Measurements from ENCODE around the gene ATRAID. TPM values are rescaled to one million over a fixed set of nuclear protein-coding genes. Genes with fewer than 3 reads are reported as not detected.

The ATRAID gene
- total and polyA plus RNA-seq, 2 of the 8 experiments (the other 6 are each of a cell fraction or from before 2014, with no cell fraction given) = 109 to 280 TPM

GRCh38 chr2:27231921-27232320, 20.1 kb downstream of the ATRAID start:
- CTCF ChIA-PET (ENCODE audit: partially characterized antibody) = interaction anchor here (1.0 to 6.9 kb wide), 7 partner anchors 11 to 132 kb away, joined by 3 to 55 read pairs (median 3); partner anchors contain the start of gene TRIM54
- no peak overlapping the region for H4K5ac ChIP-seq (ENCODE audit: insufficient read length, low read depth, low read length)
- H2BK20ac ChIP-seq (ENCODE audit: low read length) = no peak overlapping the region
- H2BK5ac ChIP-seq (ENCODE audit: low read depth, low read length) = no peak overlapping the region
- no peak overlapping the region for H2AK5ac ChIP-seq (ENCODE audit: low read depth, low read length)
- no peak overlapping the region for H3K18ac ChIP-seq (ENCODE audit: extremely low read depth, low read length)
- H3K9me3 ChIP-seq (ENCODE audit: insufficient read depth in 2 of 2, low read depth in 1 of 2, low read length in 1 of 2) = no peaks in the 10 kb centered on the region
- H3K79me2 ChIP-seq (ENCODE audit: control insufficient read depth in 1 of 2, insufficient read depth in 2 of 2, low read length in 2 of 2) = no peaks in the 10 kb centered on the region
- no peak overlapping the region for H2BK120ac ChIP-seq (replicated peaks; ENCODE audit: low read depth, low read length)
- H4K8ac ChIP-seq (ENCODE audit: extremely low read depth, insufficient read depth, low read length) = no peak overlapping the region
- H3K4me1 ChIP-seq (replicated peaks in 1 of 4; ENCODE audit: control insufficient read depth in 3 of 4, insufficient read depth in 4 of 4, low read length in 3 of 4) = no peaks in the 10 kb centered on the region
- no peaks in the 10 kb centered on the region for H3K23me2 ChIP-seq (ENCODE audit: low read depth, low read length)
- H3K36me3 ChIP-seq (ENCODE audit: control insufficient read depth in 2 of 4, insufficient read depth in 4 of 4, low read length in 3 of 4) = peaks cover 50 to 86% (median 78%) of the 10 kb centered on the region in 4 experiments
- FAIRE-seq (no peak), DNase-seq (ENCODE audit: low read depth in 1 of 2, low spot score in 2 of 2) (no peak)
- H3K9ac ChIP-seq (replicated peaks in 1 of 4; ENCODE audit: extremely low read depth in 1 of 4, low read depth in 3 of 4, low read length in 3 of 4) = no peak overlapping the region
- H3K27me3 ChIP-seq (replicated peaks in 1 of 4; ENCODE audit: control insufficient read depth in 3 of 4, extremely low read depth in 1 of 4, insufficient read depth in 3 of 4, low read length in 3 of 4) = no peaks in the 10 kb centered on the region
- no peak overlapping the region for H3K4me3 ChIP-seq (ENCODE audit: extremely low read depth in 1 of 4, insufficient read depth in 2 of 4, low read depth in 3 of 4, low read length in 4 of 4)
- no peak overlapping the region for H3K4me2 ChIP-seq (ENCODE audit: insufficient read depth in 1 of 2, low read depth in 2 of 2, low read length in 2 of 2)
- H4K91ac ChIP-seq (replicated peaks; ENCODE audit: insufficient read length, low read length) = no peak overlapping the region
- H3K79me1 ChIP-seq (ENCODE audit: low read depth, low read length) = no peaks in the 10 kb centered on the region
- H2BK15ac ChIP-seq (ENCODE audit: low read length) = no peak overlapping the region
- no peak overlapping the region for H3K56ac ChIP-seq (replicated peaks; ENCODE audit: insufficient read length, low read depth, low read length)
- TF ChIP-seq CBX8 (IDR thresholded peaks at IDR 0.05; ENCODE audit: borderline replicate concordance, low read depth, low read length) (no peak), CHD2 (IDR thresholded peaks at IDR 0.05; ENCODE audit: low read length) (no peak), TBP (IDR thresholded peaks at IDR 0.05; ENCODE audit: low read depth, low read length) (no peak), EGR1 (IDR thresholded peaks at IDR 0.05; ENCODE audit: borderline replicate concordance, low read depth, low read length) (no peak), RBBP5 (IDR thresholded peaks at IDR 0.05; ENCODE audit: borderline replicate concordance, low read depth, low read length) (no peak), RXRA (IDR thresholded peaks at IDR 0.05; ENCODE audit: insufficient read depth, low read depth, low read length) (no peak), GABPA (IDR thresholded peaks at IDR 0.05; ENCODE audit: borderline replicate concordance, insufficient read depth, low read length) (no peak), BACH1 (IDR thresholded peaks at IDR 0.05; ENCODE audit: low read length) (no peak), NANOG (IDR thresholded peaks at IDR 0.05; ENCODE audit: insufficient read depth, low read depth, low read length, poor library complexity, severe bottlenecking) (no peak), HDAC2 (IDR thresholded peaks at IDR 0.05; ENCODE audit: borderline replicate concordance in 1 of 2, low read depth in 2 of 2, low read length in 2 of 2) (no peak), SIRT6 (IDR thresholded peaks at IDR 0.05; ENCODE audit: low read length) (no peak), HDAC6 (IDR thresholded peaks at IDR 0.05; ENCODE audit: low read depth, low read length) (no peak)
- POLR2A ChIA-PET (ENCODE audit: partially characterized antibody) = interaction anchor here (0.7 to 32.6 kb wide), 11 partner anchors 3 to 131 kb away, joined by 3 to 835 read pairs (median 4); partner anchors contain the start of genes CAD and TRIM54
- H4K20me1 ChIP-seq (replicated peaks in 1 of 2; ENCODE audit: control insufficient read depth in 1 of 2, insufficient read depth in 2 of 2, low read length in 2 of 2) = peaks cover 2 to 10% of the 10 kb centered on the region in 2 experiments
- H2BK12ac ChIP-seq (ENCODE audit: low read depth, low read length) = no peak overlapping the region
- H3K23ac ChIP-seq (ENCODE audit: insufficient read length) = no peak overlapping the region
- no peak overlapping the region for H3K27ac ChIP-seq (ENCODE audit: low read depth, low read length)
- no peak overlapping the region for H2AFZ ChIP-seq (ENCODE audit: low read length)
- 94% methylated on average over 13 of the region's 13 CpGs; no CpG with 5 or more reads in 1 of the 2 experiments for WGBS, 2 experiments (ENCODE audit: extremely low coverage in 1 of 2, insufficient coverage in 1 of 2, insufficient read length in 1 of 2, insufficient replicate concordance in 2 of 2, low coverage in 1 of 2, low lambda C conversion rate in 2 of 2, missing lambda C conversion rate in 1 of 2)
- H3K4ac ChIP-seq (replicated peaks; ENCODE audit: insufficient read length, low read depth, low read length) = no peak overlapping the region
- no peak overlapping the region for H3K14ac ChIP-seq (ENCODE audit: insufficient read length)

Data from H1 (cell line).